Thymus (tissue), 11 donors: ENCODE data around the gene TRMT2A. TPM values are rescaled to one million over a fixed set of nuclear protein-coding genes. Genes with fewer than 3 reads are reported as not detected.
A peak's percentile ranks its signal among the peaks of the same experiment; 100 is the strongest.

Source experiments
- DNase-seq, 9 donors: peaks; one replicate each; pipeline ENCODE4 v3.0.0-alpha.2; 2013; ENCODE audit warnings: low spot score in 9 of 9, low read depth in 6 of 9, missing footprints in 1 of 9
- H3K27ac ChIP-seq, 2 donors: one replicate each; pipeline ENCODE4 v1.5.1; 2013; ENCODE audit warnings: control low read depth in 1 of 2, low read depth in 1 of 2, low read length in 1 of 2, mild to moderate bottlenecking in 1 of 2, moderate library complexity in 1 of 2
- H3K27me3 ChIP-seq, 2 donors: one replicate each; pipeline ENCODE4 v1.5.1; 2013; ENCODE audit warnings: low read length in 1 of 2; ENCODE audit not compliant: control insufficient read depth in 2 of 2, insufficient read depth in 1 of 2
- H3K36me3 ChIP-seq, 2 donors: one replicate each; pipeline ENCODE4 v1.5.1; 2013; ENCODE audit warnings: low read length in 1 of 2, mild to moderate bottlenecking in 1 of 2, moderate library complexity in 1 of 2; ENCODE audit not compliant: control insufficient read depth in 2 of 2, insufficient read depth in 2 of 2
- H3K4me1 ChIP-seq, 2 donors: one replicate each; pipeline ENCODE4 v1.5.1; 2013; ENCODE audit warnings: low read length in 2 of 2; ENCODE audit not compliant: control insufficient read depth in 2 of 2, insufficient read depth in 2 of 2
- H3K4me3 ChIP-seq, 2 donors: one replicate each; pipeline ENCODE4 v1.5.1; 2013; ENCODE audit warnings: low read length in 2 of 2, control low read depth in 1 of 2, mild to moderate bottlenecking in 1 of 2
- H3K9me3 ChIP-seq, 2 donors: one replicate each; pipeline ENCODE4 v1.5.1; 2013; ENCODE audit warnings: low read length in 1 of 2, mild to moderate bottlenecking in 1 of 2; ENCODE audit not compliant: control insufficient read depth in 2 of 2, insufficient read depth in 1 of 2
- WGBS: extraction: QIAGEN DNeasy Blood & Tissue Kit; methylation state at CpG from one replicate; pipeline ENCODE4 v1.1.7; 2013; 5-methylcytosine and 5-hydroxymethylcytosine counted together
- polyA plus RNA-seq: library from polyadenylated mRNA; stranded (reverse); fragments of 200-250 nt; gene quantifications from one replicate; pipeline ENCODE4 v1.2.3, GENCODE V29; 2013
- total RNA-seq: library from RNA; stranded (reverse); fragments of 120-200 nt; gene quantifications from one replicate; pipeline ENCODE4 v1.2.4, GENCODE V29; 2013
- donor health status: healthy.

The TRMT2A gene
- total and polyA plus RNA-seq, 2 donors = 69.3 to 92.4 TPM

DNA sequence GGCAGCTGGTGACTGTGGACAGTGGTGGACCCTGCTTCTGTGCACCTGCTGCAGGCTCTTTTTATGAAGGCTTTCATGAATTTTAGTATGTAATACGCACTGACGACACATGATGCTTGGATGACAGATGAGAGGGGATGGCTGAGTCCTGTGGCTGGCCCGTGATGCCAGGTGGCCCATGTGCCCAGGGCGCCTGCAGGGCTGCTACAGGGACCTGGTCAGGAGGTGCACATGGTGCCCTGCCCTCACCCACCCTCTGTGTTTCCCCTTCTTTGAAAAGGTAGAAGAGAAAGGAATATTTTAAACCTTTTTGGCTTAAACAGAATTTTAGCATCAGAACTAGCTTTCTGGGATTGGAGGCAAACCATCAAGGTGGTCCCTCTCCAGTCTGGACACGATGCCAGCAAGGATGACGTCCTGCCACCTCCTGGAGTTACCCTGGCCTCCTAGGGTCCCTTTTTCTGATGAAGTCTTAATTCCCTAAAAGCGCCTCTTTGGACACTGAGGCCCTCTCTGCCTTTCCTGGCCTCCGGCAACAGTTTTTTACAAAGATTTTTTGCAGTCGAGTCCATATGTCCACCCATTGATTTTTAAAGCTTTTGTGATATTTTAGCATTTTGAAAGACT lies 6.6 kb downstream of the TRMT2A start:
- H3K27ac ChIP-seq = peak overlapping the region; percentile 84 to 93
- H3K4me3 ChIP-seq = no peak overlapping the region
- H3K27me3 ChIP-seq = no peaks in the 10 kb centered on the region
- no peaks in the 10 kb centered on the region for H3K9me3 ChIP-seq
- H3K36me3 ChIP-seq = peaks cover 90 to 96% of the 10 kb centered on the region in 2 donors
- WGBS = 95% methylated on average over 9 of the region's 9 CpGs
- no peak for DNase-seq
- H3K4me1 ChIP-seq = peaks cover 29 to 46% of the 10 kb centered on the region in 2 donors

DNA sequence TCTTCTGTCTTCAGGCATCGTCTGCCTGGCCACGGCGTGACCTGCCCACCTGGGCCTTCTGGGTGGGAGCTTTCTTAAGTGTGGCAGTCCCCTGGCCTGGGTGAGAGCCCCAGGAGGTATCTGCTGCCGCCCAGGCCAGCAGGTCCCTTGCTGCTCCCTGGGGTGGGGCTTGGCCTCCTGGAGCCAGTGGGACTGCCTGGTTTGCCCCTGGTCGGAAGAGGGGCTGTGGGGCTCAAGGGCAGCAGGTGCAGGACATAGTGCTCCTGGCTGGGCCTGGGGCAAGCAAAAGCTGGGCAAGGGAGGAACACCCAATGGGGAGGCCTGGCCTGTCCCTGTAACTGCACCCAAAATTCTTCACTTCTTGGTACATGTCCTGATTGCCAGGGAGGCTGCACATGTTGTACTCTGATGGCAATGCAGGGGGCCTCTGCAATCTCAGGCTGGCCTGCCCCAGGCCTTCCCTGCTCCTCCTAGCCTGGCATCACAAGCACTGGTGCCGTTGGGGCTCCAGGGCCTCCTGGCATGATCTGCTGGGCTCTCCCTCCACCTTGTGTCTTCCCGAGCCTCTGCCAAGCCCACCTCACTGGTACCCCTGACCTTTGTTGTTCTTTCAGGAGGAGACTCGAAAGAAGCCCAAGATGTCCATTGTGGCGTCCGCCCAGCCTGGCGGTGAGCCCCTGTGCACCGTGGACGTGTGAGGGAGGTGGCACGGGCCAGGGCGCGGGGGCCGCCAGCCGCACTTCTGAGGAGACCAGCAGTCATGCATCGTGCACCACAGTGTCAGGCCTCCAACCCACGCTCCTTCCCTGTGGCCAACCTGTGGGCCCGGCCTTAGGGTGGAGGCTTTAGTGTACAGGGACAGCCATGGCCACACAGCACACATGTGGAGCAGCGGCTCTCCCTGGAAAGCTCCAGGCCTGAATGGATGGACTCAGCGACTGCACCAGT lies 7.3 kb downstream of the TRMT2A start:
- Histone ChIP-seq H3K27ac (peak overlapping the region in 1 of 2 donors; percentile 93), H3K4me1 (peaks cover 27 to 44% of the 10 kb centered on the region in 2 donors), H3K27me3 (no peaks in the 10 kb centered on the region), H3K4me3 (no peak overlapping the region), H3K36me3 (peaks cover 90 to 96% of the 10 kb centered on the region in 2 donors), H3K9me3 (no peaks in the 10 kb centered on the region)
- no peak for DNase-seq
- 97% methylated on average over 23 of the region's 23 CpGs for WGBS

- Histone ChIP-seq H3K27me3 (no peaks in the 10 kb centered on the region), H3K9me3 (no peaks in the 10 kb centered on the region), H3K36me3 (peaks cover 88 to 93% of the 10 kb centered on the region in 2 donors), H3K4me3 (no peak overlapping the region), H3K27ac (no peak overlapping the region), H3K4me1 (peaks cover 27 to 39% of the 10 kb centered on the region in 2 donors)
- WGBS = 99% methylated on average over 12 of the region's 12 CpGs
- no peak for DNase-seq
These were observed 8.2 kb downstream of the TRMT2A start for GRCh38 chr22:20108757-20109230.

DNA sequence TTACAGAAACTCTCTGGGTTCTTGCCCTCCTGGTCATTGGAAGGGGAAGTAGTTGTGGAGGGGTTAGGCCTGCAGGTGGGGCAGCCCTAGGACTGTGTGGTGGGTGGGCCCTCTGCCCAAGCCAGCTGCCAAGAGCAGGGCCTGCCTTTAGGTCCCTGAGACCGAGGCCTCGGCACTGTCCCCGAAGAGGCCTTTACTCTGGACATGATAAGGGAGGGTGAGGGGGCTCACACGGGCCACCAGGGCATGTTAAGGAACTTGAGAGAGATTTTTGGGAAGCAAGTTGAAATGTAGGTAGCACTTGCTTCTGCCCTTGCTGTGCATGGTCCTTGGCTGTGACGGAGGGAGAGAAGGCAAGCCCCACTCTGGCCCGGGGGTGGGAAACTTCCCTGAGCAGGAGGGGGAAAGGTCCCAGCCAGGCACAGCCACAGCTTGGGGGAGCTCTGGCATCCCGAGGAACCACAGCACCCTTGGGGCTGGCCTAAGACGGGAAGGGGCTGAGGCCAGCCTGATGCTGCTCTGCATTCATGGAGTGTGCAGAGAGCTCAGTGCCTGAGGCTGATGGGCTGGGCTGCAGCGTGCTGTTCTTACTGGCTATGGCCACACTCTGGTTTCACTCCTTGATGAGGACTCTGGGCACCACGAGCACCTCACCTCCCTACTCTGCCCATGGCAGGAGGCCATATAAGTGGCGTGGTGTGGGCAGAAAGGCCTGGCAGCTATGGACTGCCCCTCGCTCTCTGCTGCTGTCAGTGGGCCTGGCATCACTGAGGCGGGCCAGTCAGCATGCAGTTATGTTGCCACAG lies 8.9 kb downstream of the TRMT2A start:
- no peak overlapping the region for H3K4me3 ChIP-seq
- H3K27me3 ChIP-seq = no peaks in the 10 kb centered on the region
- no peaks in the 10 kb centered on the region for H3K9me3 ChIP-seq
- DNase-seq = no peak
- 96% methylated on average over 13 of the region's 13 CpGs for WGBS
- H3K27ac ChIP-seq = no peak overlapping the region
- H3K4me1 ChIP-seq = peaks cover 27 to 39% of the 10 kb centered on the region in 2 donors
- H3K36me3 ChIP-seq = peaks cover 83 to 92% of the 10 kb centered on the region in 2 donors

DNA sequence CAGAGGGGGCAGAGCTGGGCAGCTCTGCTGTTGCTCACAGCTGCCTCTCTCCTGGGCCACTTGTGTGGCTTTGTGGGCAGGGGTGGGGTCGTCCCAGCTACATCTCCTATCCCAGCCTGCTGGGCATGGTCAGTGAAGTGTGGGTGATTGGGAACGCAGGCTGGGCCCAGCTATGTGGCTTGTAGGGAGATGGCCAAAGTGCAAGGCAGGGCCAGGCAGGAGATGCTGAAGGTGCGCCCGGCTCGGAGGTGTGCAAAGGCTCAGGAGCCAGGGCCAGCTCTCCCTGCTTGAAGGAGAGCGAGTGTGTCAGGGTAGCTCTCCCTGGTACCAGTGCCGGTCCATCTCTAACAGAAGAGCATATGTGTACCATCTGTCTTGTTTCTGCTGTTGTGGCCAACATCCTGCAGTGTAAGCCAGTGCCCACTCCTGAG lies 9.5 kb downstream of the TRMT2A start:
- Histone ChIP-seq H3K27me3 (no peaks in the 10 kb centered on the region), H3K4me1 (peaks cover 20 to 35% of the 10 kb centered on the region in 2 donors), H3K9me3 (no peaks in the 10 kb centered on the region), H3K27ac (no peak overlapping the region), H3K4me3 (no peak overlapping the region), H3K36me3 (peaks cover 78 to 89% of the 10 kb centered on the region in 2 donors)
- no peak for DNase-seq
- 93% methylated on average over 7 of the region's 7 CpGs for WGBS

DNA sequence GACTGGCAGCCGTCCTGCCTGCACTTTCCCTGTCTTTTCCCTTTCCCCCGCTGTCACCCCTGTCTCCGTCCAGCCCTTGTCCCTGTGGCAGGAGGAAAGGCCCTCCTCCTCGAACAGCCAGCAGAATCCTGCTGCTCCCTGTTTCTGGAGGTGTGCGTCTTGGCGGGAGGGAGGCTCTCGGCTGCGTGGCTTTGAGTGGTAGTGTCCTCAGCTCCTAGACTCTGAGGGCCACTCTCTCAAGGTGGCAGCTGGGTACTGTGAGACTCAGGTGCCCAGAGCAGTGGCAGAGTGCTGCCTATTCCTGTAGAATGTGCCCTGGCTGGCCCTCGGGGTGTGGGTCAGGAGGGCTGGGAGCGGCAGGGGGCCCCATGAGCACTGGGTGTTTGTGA lies 10.2 kb downstream of the TRMT2A start:
- WGBS = over 99% methylated on average over 10 of the region's 10 CpGs
- peaks cover 13 to 33% of the 10 kb centered on the region in 2 donors for H3K4me1 ChIP-seq
- H3K27me3 ChIP-seq = no peaks in the 10 kb centered on the region
- H3K4me3 ChIP-seq = no peak overlapping the region
- no peaks in the 10 kb centered on the region for H3K9me3 ChIP-seq
- no peak overlapping the region for H3K27ac ChIP-seq
- DNase-seq = no peak
- peaks cover 78 to 88% of the 10 kb centered on the region in 2 donors for H3K36me3 ChIP-seq

GRCh38 chr22:20106205-20106848 lies 10.7 kb downstream of the TRMT2A start:
- DNase-seq = no peak

GRCh38 chr22:20105456-20106204 lies 11.4 kb downstream of the TRMT2A start:
- WGBS = 98% methylated on average over 7 of the region's 7 CpGs

More at GRCh38 chr22:20106205-20106848, 10.7 kb downstream of the TRMT2A start:
- no peaks in the 10 kb centered on the region for H3K27me3 ChIP-seq
- H3K27ac ChIP-seq = no peak overlapping the region
- H3K9me3 ChIP-seq = no peaks in the 10 kb centered on the region
- no peak overlapping the region for H3K4me3 ChIP-seq
- 94% methylated on average over 20 of the region's 20 CpGs for WGBS
- H3K4me1 ChIP-seq = peaks cover 12 to 33% of the 10 kb centered on the region in 2 donors
- H3K36me3 ChIP-seq = peaks cover 80 to 85% of the 10 kb centered on the region in 2 donors

More at GRCh38 chr22:20105456-20106204, 11.4 kb downstream of the TRMT2A start:
- H3K27ac ChIP-seq = no peak overlapping the region
- DNase-seq = no peak
- H3K9me3 ChIP-seq = no peaks in the 10 kb centered on the region
- H3K4me1 ChIP-seq = peaks cover 12 to 33% of the 10 kb centered on the region in 2 donors
- H3K27me3 ChIP-seq = no peaks in the 10 kb centered on the region
- H3K4me3 ChIP-seq = no peak overlapping the region
- peaks cover 78 to 80% of the 10 kb centered on the region in 2 donors for H3K36me3 ChIP-seq
